Adrenal gland (tissue), 12 donors: ENCODE results near the gene ASMTL. TPM values are rescaled to one million over a fixed set of nuclear protein-coding genes. Genes with fewer than 3 reads are reported as not detected.
"Not testable (repeated sequence)": the region's sequence is repeated elsewhere in the genome, so short reads cannot be mapped to it uniquely, and the experiment has no call there.

Source experiments
- DNase-seq, 7 donors: peaks; one replicate each; pipeline ENCODE4 v3.0.0-alpha.2; 2019 to 2020
- H3K27ac ChIP-seq, 5 donors: fragments of 200-600 bp; sonication (generic) in 4 of 5; 1 replicate in 3 of 5; 2 replicates in 2 of 5; pipeline versions ENCODE4 v1.5.1 to v1.8.0; 2016 to 2020; ENCODE audit warnings: mild to moderate bottlenecking in 1 of 5
- H3K27me3 ChIP-seq: fragments of 200-600 bp; 2 replicates; pipeline ENCODE4 v1.8.0; 2021
- H3K36me3 ChIP-seq, 2 donors: fragments of 200-600 bp; replicated peaks in 1 of 2; 1 replicate in 1 of 2; 2 replicates in 1 of 2; pipeline versions ENCODE4 v1.5.1 to v1.8.0; 2018 to 2022
- H3K4me1 ChIP-seq, 2 donors: fragments of 200-600 bp; replicated peaks in 1 of 2; 1 replicate in 1 of 2; 2 replicates in 1 of 2; pipeline versions ENCODE4 v1.5.1 to v1.8.0; 2018 to 2021
- H3K4me3 ChIP-seq, 4 donors: fragments of 200-600 bp; sonication (generic) in 3 of 4; one replicate each; pipeline ENCODE4 v1.5.1; 2016 to 2018
- H3K9me3 ChIP-seq, 3 donors: fragments of 200-600 bp; sonication (generic) in 1 of 3; replicated peaks in 1 of 3; 1 replicate in 2 of 3; 2 replicates in 1 of 3; pipeline versions ENCODE4 v1.5.1 to v1.8.0; 2016 to 2021
- POLR2A ChIP-seq, 2 donors: fragments of 450-650 bp; IDR thresholded peaks; one replicate each; pipeline ENCODE4 v1.6.1; 2017; ENCODE audit warnings: antibody characterized with exemption in 2 of 2, mild to moderate bottlenecking in 2 of 2, moderate library complexity in 1 of 2
- WGBS, 4 donors: extraction: QIAGEN DNeasy Blood & Tissue Kit in 2 of 4; methylation state at CpG; one replicate each; pipeline versions ENCODE4 v1.1.5 to v1.1.7; 2013 to 2017; 5-methylcytosine and 5-hydroxymethylcytosine counted together
- intact Hi-C, 2 donors: fragments of 100-400 bp; cut with DNase I; formaldehyde crosslinking; loops; one replicate each; pipeline versions ENCODE4 v1.14.1 to v1.15.0; 2022 to 2023
- polyA plus RNA-seq, 3 donors: library from polyadenylated mRNA; stranded (reverse); fragments of 200-250 nt in 2 of 3; fragments of 350-450 nt in 1 of 3; fragmentation: Illumina TruSeq in 1 of 3; extraction: RNeasy Lipid Tissue Mini Kit (QIAGEN cat#74804) in 1 of 3; gene quantifications; one replicate each; pipeline ENCODE4 v1.2.3, GENCODE V29; 2013 to 2014
- total RNA-seq, 9 donors: library from RNA; depleted of rRNA in 4 of 9; stranded (reverse); fragments of >200 nt in 4 of 9; fragments of 120-200 nt in 1 of 9; fragmentation: NEBNext Ultra II Directional in 1 of 9; extraction: Animal tissue kit (Norgen Biotek cat#: 25700) in 1 of 9; gene quantifications; one replicate each; pipeline versions ENCODE4 v1.1.0 to v1.2.4, GENCODE V29; 2013 to 2023
- TF ChIP-seq, protein P1 (sequence below), 6 experiments: fragments of 450-650 bp in 4 of 6; fragments of 200-600 bp in 2 of 6; sonication (generic) in 1 of 6; IDR thresholded peaks; 1 replicate in 5 of 6; 2 replicates in 1 of 6; pipeline versions ENCODE4 v1.5.1 to v1.8.0; 2016 to 2021; ENCODE audit warnings: antibody characterized with exemption in 6 of 6, mild to moderate bottlenecking in 2 of 6, moderate library complexity in 1 of 6
- donor health status: healthy with polysubstance abuse.
- donor health status: Bipolar disorder and iron deficiency.
- donor health status: DM: yes; HTN: yes; CAD: no.
- donor health status: DM: no; HTN: no; CAD: no.
- donor health status: DM: no; HTN: no; CAD: no.
- donor health status: DM: yes; HTN: yes; CAD: no.

The ASMTL gene
- total and polyA plus RNA-seq, 12 donors: 7.9 to 35.5 (median 30.9) TPM

- DNase-seq: peak in 2 of 7 donors; percentile 6 to 42
- 88 to 97% (median 90%) methylated on average over 9 of the region's 9 CpGs for WGBS, 4 donors
- Histone ChIP-seq H3K36me3 (no peaks in the 10 kb centered on the region), H3K9me3 (no peaks in the 10 kb centered on the region), H3K4me1 (no peaks in the 10 kb centered on the region), H3K4me3 (no peak overlapping the region), H3K27me3 (no peaks in the 10 kb centered on the region), H3K27ac (no peak overlapping the region)
- TF ChIP-seq POLR2A (IDR thresholded peaks at IDR 0.05): no peak
- TF ChIP-seq, protein P1, sequence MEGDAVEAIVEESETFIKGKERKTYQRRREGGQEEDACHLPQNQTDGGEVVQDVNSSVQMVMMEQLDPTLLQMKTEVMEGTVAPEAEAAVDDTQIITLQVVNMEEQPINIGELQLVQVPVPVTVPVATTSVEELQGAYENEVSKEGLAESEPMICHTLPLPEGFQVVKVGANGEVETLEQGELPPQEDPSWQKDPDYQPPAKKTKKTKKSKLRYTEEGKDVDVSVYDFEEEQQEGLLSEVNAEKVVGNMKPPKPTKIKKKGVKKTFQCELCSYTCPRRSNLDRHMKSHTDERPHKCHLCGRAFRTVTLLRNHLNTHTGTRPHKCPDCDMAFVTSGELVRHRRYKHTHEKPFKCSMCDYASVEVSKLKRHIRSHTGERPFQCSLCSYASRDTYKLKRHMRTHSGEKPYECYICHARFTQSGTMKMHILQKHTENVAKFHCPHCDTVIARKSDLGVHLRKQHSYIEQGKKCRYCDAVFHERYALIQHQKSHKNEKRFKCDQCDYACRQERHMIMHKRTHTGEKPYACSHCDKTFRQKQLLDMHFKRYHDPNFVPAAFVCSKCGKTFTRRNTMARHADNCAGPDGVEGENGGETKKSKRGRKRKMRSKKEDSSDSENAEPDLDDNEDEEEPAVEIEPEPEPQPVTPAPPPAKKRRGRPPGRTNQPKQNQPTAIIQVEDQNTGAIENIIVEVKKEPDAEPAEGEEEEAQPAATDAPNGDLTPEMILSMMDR (IDR thresholded peaks at IDR 0.05): no peak
- intact Hi-C loops: no loop called here
Measured at GRCh38 chrX:1485033-1485432, 32.3 kb upstream of the ASMTL start.

GRCh38 chrX:1484638-1485019 lies 31.9 kb upstream of the ASMTL start:
- intact Hi-C loops: no loop called here
- Histone ChIP-seq H3K9me3 (no peaks in the 10 kb centered on the region), H3K4me3 (no peak overlapping the region), H3K36me3 (no peaks in the 10 kb centered on the region), H3K27ac (no peak overlapping the region), H3K27me3 (no peaks in the 10 kb centered on the region), H3K4me1 (no peaks in the 10 kb centered on the region)
- no peak for TF ChIP-seq POLR2A (IDR thresholded peaks at IDR 0.05)
- TF ChIP-seq, protein P1 (IDR thresholded peaks at IDR 0.05): no peak
- DNase-seq: no peak
- 69 to 87% (median 79%) methylated on average over 5 of the region's 5 CpGs for WGBS, 4 donors

DNA sequence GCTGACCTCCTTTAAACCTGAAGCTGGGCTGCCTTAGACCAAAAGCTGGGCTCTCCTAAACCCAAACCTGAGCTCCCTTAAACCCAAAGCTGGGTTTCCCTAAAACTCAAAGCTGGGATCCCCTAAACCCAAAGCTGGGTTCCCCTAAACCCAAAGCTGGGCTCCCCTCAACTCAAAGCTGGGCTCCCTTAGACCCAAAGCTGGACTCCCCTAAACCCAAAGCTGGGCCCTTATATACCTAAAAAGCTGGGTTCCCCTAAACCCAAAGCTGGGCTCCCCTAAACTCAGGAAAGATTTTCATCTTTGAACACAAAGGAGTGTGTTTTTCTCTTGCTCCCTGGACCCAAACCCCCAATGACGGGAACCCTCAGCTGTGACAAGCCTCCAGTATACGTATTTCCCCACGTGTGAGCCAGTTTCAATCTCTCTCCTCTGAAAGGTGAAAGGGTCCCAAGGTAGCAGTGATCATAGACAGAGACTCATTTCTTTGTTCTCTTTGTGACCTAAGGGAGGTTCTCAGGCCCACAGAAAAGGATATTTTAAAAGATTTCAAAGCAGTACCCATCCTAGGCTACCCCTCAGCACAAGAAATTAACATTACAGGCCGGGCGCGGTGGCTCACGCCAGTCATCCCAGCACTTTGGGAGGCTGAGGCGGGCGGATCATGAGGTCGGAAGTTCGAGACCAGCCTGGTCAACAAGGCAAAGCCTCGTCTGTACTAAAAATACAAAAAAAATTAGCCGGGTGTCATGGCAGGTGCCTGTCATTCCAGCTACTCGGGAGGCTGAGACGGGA lies 31.3 kb upstream of the ASMTL start:
- TF ChIP-seq POLR2A (IDR thresholded peaks at IDR 0.05): no peak
- TF ChIP-seq, protein P1 (IDR thresholded peaks at IDR 0.05): no peak
- no peaks in the 10 kb centered on the region for H3K4me1 ChIP-seq
- no peak overlapping the region for H3K4me3 ChIP-seq
- WGBS, 4 donors: 80 to 91% (median 85%) methylated on average over 12 to 15 of the region's 15 CpGs
- no peak overlapping the region for H3K27ac ChIP-seq
- H3K36me3 ChIP-seq: no peaks in the 10 kb centered on the region
- no peaks in the 10 kb centered on the region for H3K9me3 ChIP-seq
- peak in 1 of 7 donors; percentile 14 for DNase-seq
- no peaks in the 10 kb centered on the region for H3K27me3 ChIP-seq
- intact Hi-C loops: no loop called here

DNA sequence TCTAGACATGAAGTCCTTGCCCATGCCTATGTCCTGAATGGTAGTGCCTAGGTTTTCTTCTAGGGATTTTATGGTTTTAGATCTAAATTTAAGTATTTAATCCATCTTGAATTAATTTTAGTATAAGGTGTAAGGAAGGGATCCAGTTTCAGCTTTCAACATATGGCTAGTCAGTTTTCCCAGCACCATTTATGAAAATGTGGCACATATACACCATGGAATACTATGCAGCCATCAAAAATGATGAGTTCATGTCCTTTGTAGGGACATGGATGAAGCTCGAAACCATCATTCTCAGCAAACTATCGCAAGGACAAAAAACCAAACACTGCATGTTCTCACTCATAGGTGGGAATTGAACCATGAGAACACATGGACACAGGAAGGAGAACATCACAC lies 29.8 kb upstream of the ASMTL start:
- H3K4me1 ChIP-seq, H3K36me3 ChIP-seq, intact Hi-C loops, H3K9me3 ChIP-seq, H3K27me3 ChIP-seq, H3K4me3 ChIP-seq, DNase-seq: not testable (repeated sequence)
- WGBS, 4 donors: 100% methylated on average over 1 of the region's 2 CpGs; no CpG with 5 or more reads in 3 of the 4 donors
- peak overlapping the region in 1 of 5 donors; percentile 82 for H3K27ac ChIP-seq
